CD4-positive, alpha-beta memory T cell (primary cell): ENCODE measurements around the gene SAV1. TPM values are rescaled to one million over a fixed set of nuclear protein-coding genes. Genes with fewer than 3 reads are reported as not detected.

Source experiments
- CTCF ChIA-PET: fragments of 350-600 bp; sonication (Branson Sonifier 250); formaldehyde crosslinking; loops from one replicate; lab custom pipeline; 2021; ENCODE audit warnings: inconsistent platforms; ENCODE audit not compliant: partially characterized antibody; lab: Charles Lee
- POLR2A ChIA-PET: fragments of 350-600 bp; sonication (Branson Sonifier 250); formaldehyde crosslinking; loops from one replicate; lab custom pipeline; 2021; ENCODE audit not compliant: partially characterized antibody; lab: Charles Lee
- DNase-seq, 5 donors: peaks; one replicate each; pipeline versions ENCODE4 v3.0.0 to v3.0.0-alpha.2; 2020 to 2022; ENCODE audit warnings: mixed read lengths in 1 of 5
- H3K27ac ChIP-seq: one replicate; pipeline ENCODE4 v1.7.0; 2013; ENCODE audit warnings: low read depth, low read length
- H3K27me3 ChIP-seq: 2 replicates; pipeline ENCODE4 v1.7.0; 2013; ENCODE audit warnings: mild to moderate bottlenecking, low read length, moderate library complexity; ENCODE audit not compliant: insufficient read depth
- H3K36me3 ChIP-seq: 2 replicates; pipeline ENCODE4 v1.7.0; 2013; ENCODE audit warnings: mild to moderate bottlenecking, low read length, moderate library complexity; ENCODE audit not compliant: insufficient read depth
- H3K4me1 ChIP-seq: 2 replicates; pipeline ENCODE4 v1.7.0; 2013; ENCODE audit warnings: mild to moderate bottlenecking, low read length, moderate library complexity; ENCODE audit not compliant: insufficient read depth
- H3K4me3 ChIP-seq, 2 donors: one replicate each; pipeline ENCODE4 v1.7.0; 2013; ENCODE audit warnings: low read length in 2 of 2, mild to moderate bottlenecking in 1 of 2
- H3K9me3 ChIP-seq, 2 donors: one replicate each; pipeline ENCODE4 v1.7.0; 2013; ENCODE audit warnings: low read length in 2 of 2, control low read depth in 1 of 2; ENCODE audit not compliant: control insufficient read depth in 1 of 2
- H3K27ac Mint-ChIP-seq, 7 donors: one replicate each; pipeline ENCODE4 v1.8.0; 2020 to 2021; ENCODE audit warnings: mixed read lengths in 7 of 7, mild to moderate bottlenecking in 6 of 7, inconsistent platforms in 3 of 7, moderate library complexity in 3 of 7
- H3K27me3 Mint-ChIP-seq, 2 donors: one replicate each; pipeline ENCODE4 v1.8.0; 2020 to 2021; ENCODE audit warnings: mixed read lengths in 2 of 2
- H3K36me3 Mint-ChIP-seq, 2 donors: one replicate each; pipeline ENCODE4 v1.8.0; 2020 to 2021; ENCODE audit warnings: mixed read lengths in 2 of 2, inconsistent platforms in 1 of 2, mild to moderate bottlenecking in 1 of 2
- H3K4me1 Mint-ChIP-seq, 4 donors: one replicate each; pipeline ENCODE4 v1.8.0; 2020 to 2021; ENCODE audit warnings: mixed read lengths in 4 of 4, mild to moderate bottlenecking in 1 of 4
- H3K4me3 Mint-ChIP-seq, 8 donors: one replicate each; pipeline ENCODE4 v1.8.0; 2020 to 2021; ENCODE audit warnings: mixed read lengths in 8 of 8, mild to moderate bottlenecking in 7 of 8, moderate library complexity in 6 of 8, inconsistent platforms in 3 of 8
- H3K9me3 Mint-ChIP-seq, 8 donors: one replicate each; pipeline ENCODE4 v1.8.0; 2020 to 2021; ENCODE audit warnings: mixed read lengths in 8 of 8, mild to moderate bottlenecking in 5 of 8, inconsistent platforms in 3 of 8, moderate library complexity in 1 of 8
- intact Hi-C: fragments of 100-400 bp; cut with micrococcal nuclease; formaldehyde crosslinking; loops from one replicate; pipeline ENCODE4 v1.15.1; 2023
- polyA plus RNA-seq, 2 donors: library from polyadenylated mRNA; unstranded; fragments of 300-500 nt; fragmentation: Illumina TruSeq; gene quantifications; one replicate each; pipeline ENCODE4 v1.2.3, GENCODE V29; 2021
- total RNA-seq, 2 experiments: library from RNA; stranded (reverse); gene quantifications; one replicate each; pipeline ENCODE4 v1.2.3, GENCODE V29; 2021

The SAV1 gene
- total and polyA plus RNA-seq, 4 experiments from 2014 or later, result 13.3 to 14.5 (median 14.0) TPM

- peaks cover 0 to 2% (median 0%) of the 10 kb centered on the region in 8 donors for H3K9me3 Mint-ChIP-seq
- Histone ChIP-seq H3K4me1 (no peaks in the 10 kb centered on the region), H3K4me3 (no peak overlapping the region), H3K27me3 (no peaks in the 10 kb centered on the region), H3K9me3 (no peaks in the 10 kb centered on the region), H3K27ac (no peak overlapping the region), H3K36me3 (no peaks in the 10 kb centered on the region)
- CTCF ChIA-PET, result interaction anchor here (1.1 to 2.5 kb wide), 2 partner anchors 161 to 245 kb away, joined by 4 to 8 read pairs; no protein-coding TSS in a partner anchor
- intact Hi-C loops, result no loop called here
- no peak overlapping the region for H3K4me3 Mint-ChIP-seq
- no peak overlapping the region for H3K27ac Mint-ChIP-seq
- H3K27me3 Mint-ChIP-seq, result peaks cover 0 to 5% of the 10 kb centered on the region in 2 donors
- no peaks in the 10 kb centered on the region for H3K4me1 Mint-ChIP-seq
- peaks cover 0 to 6% of the 10 kb centered on the region in 2 donors for H3K36me3 Mint-ChIP-seq
- POLR2A ChIA-PET, result no interaction called here
- DNase-seq, result no peak
These were observed 53.0 kb downstream of the SAV1 start for GRCh38 chr14:50615056-50615455.

- intact Hi-C loops, result no loop called here
- CTCF ChIA-PET, result interaction anchor here (1.0 kb wide), 1 partner anchor 12 kb away, joined by 3 read pairs; no protein-coding TSS in a partner anchor
These were observed 55.3 kb downstream of the SAV1 start for GRCh38 chr14:50612806-50613205.

DNA sequence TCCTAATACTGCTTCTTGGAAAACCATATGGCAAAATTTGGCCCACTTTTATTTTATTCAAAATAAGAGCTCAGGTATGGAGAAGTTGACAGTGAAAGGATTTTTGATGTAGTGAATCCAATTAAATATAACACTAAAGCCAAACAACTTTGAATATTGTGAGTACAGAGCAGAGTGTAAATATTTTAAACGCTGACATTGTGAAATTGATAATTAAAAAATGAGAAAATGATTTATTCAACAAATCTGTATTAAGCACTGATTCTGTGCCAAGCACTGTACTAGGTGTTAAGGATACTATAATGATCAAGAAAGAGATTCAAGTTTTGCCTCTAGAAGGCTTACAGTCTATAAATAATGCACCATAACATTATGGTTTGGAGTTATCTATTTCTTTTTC is 57.6 kb downstream of the SAV1 start:
- CTCF ChIA-PET, result interaction anchor here (0.7 kb wide), 1 partner anchor 9 kb away, joined by 3 read pairs; no protein-coding TSS in a partner anchor

More at GRCh38 chr14:50612806-50613205, 55.3 kb downstream of the SAV1 start:
- H3K9me3 Mint-ChIP-seq, result peaks cover 0 to 2% (median 0%) of the 10 kb centered on the region in 8 donors
- Histone ChIP-seq H3K9me3 (no peaks in the 10 kb centered on the region), H3K36me3 (no peaks in the 10 kb centered on the region), H3K4me1 (no peaks in the 10 kb centered on the region), H3K4me3 (no peak overlapping the region), H3K27me3 (no peaks in the 10 kb centered on the region), H3K27ac (no peak overlapping the region)
- peaks cover 0 to 5% of the 10 kb centered on the region in 2 donors for H3K27me3 Mint-ChIP-seq
- H3K4me3 Mint-ChIP-seq, result no peak overlapping the region
- DNase-seq, result no peak
- POLR2A ChIA-PET, result no interaction called here
- H3K4me1 Mint-ChIP-seq, result no peaks in the 10 kb centered on the region
- H3K36me3 Mint-ChIP-seq, result peaks cover 0 to 6% of the 10 kb centered on the region in 2 donors
- H3K27ac Mint-ChIP-seq, result no peak overlapping the region

DNA sequence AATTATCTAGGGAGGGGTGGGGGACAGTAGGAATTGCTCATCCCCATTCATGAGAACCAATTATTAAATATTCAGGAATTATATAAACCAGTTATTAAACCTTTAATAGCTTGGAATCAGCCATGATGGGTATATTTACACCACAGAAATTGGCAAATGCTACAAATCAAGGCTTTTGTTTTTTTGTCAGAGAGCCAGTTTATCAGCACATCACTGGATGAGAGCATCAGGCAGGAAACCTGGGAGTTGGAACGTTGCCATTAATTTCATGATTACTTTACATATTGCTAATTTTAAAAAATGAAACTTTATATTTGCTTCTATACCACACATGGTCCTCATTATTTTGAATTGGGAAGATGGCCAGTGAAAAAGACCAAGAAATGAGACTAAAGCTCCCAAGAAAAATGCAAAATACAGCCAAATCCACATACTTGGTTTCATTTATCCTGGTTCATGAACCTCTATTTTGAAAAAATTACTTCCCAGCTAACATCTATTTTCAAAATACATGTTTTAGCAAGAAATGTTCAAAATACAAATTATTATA is 59.7 kb downstream of the SAV1 start:
- CTCF ChIA-PET, result interaction anchor here (1.5 kb wide), 1 partner anchor 252 kb away, joined by 4 read pairs; no protein-coding TSS in a partner anchor
- H3K27me3 ChIP-seq, result no peaks in the 10 kb centered on the region
- no peaks in the 10 kb centered on the region for H3K4me1 Mint-ChIP-seq
- no peaks in the 10 kb centered on the region for H3K36me3 Mint-ChIP-seq
- H3K36me3 ChIP-seq, result no peaks in the 10 kb centered on the region
- no peaks in the 10 kb centered on the region for H3K4me1 ChIP-seq
- no peak overlapping the region for H3K27ac ChIP-seq
- H3K4me3 ChIP-seq, result no peak overlapping the region
- no peaks in the 10 kb centered on the region for H3K9me3 ChIP-seq
- no peaks in the 10 kb centered on the region for H3K9me3 Mint-ChIP-seq
- H3K27ac Mint-ChIP-seq, result no peak overlapping the region
- no peak overlapping the region for H3K4me3 Mint-ChIP-seq
- intact Hi-C loops, result no loop called here
- H3K27me3 Mint-ChIP-seq, result peaks cover 0 to 5% of the 10 kb centered on the region in 2 donors
- POLR2A ChIA-PET, result no interaction called here
- DNase-seq, result no peak

More for the DNA sequence above, 57.6 kb downstream of the SAV1 start:
- DNase-seq, result no peak
- H3K27ac Mint-ChIP-seq, result no peak overlapping the region
- Histone ChIP-seq H3K4me3 (no peak overlapping the region), H3K4me1 (no peaks in the 10 kb centered on the region), H3K9me3 (no peaks in the 10 kb centered on the region), H3K27me3 (no peaks in the 10 kb centered on the region), H3K36me3 (no peaks in the 10 kb centered on the region), H3K27ac (no peak overlapping the region)
- H3K4me1 Mint-ChIP-seq, result no peaks in the 10 kb centered on the region
- H3K4me3 Mint-ChIP-seq, result no peak overlapping the region
- H3K36me3 Mint-ChIP-seq, result no peaks in the 10 kb centered on the region
- H3K9me3 Mint-ChIP-seq, result no peaks in the 10 kb centered on the region
- H3K27me3 Mint-ChIP-seq, result peaks cover 0 to 5% of the 10 kb centered on the region in 2 donors
- POLR2A ChIA-PET, result no interaction called here
- intact Hi-C loops, result no loop called here

GRCh38 chr14:50607761-50608160 is 60.3 kb downstream of the SAV1 start:
- Mint-ChIP-seq H3K4me3 (no peak overlapping the region), H3K27ac (no peak overlapping the region), H3K27me3 (peaks cover 0 to 5% of the 10 kb centered on the region in 2 donors), H3K9me3 (no peaks in the 10 kb centered on the region), H3K4me1 (no peaks in the 10 kb centered on the region), H3K36me3 (no peaks in the 10 kb centered on the region)
- H3K36me3 ChIP-seq, result no peaks in the 10 kb centered on the region
- intact Hi-C loops, result no loop called here
- no peaks in the 10 kb centered on the region for H3K4me1 ChIP-seq
- no peak for DNase-seq
- no peaks in the 10 kb centered on the region for H3K9me3 ChIP-seq
- H3K4me3 ChIP-seq, result no peak overlapping the region
- H3K27ac ChIP-seq, result no peak overlapping the region
- ChIA-PET POLR2A (no interaction called here), CTCF (interaction anchor here (1.5 kb wide), 1 partner anchor 253 kb away, joined by 4 read pairs; no protein-coding TSS in a partner anchor)
- H3K27me3 ChIP-seq, result no peaks in the 10 kb centered on the region

DNA sequence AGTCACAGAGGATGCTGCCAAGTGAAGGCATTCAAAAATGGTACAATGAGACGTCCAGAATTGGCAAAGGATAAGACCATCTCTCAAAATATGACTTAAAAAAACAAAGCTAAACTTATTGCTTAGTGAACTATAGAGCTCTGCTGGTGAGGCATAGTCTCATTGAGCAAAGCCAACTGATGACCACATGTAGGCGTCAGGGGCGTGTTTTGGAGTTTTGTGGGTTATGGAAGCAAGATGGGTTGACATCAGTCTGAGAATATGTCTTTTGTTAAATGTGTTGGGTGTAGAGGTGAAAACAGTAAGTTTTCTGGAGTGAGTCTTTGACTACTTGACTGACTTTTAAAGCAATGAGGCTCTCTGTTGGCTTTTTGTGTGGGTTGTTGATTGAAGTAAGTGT is 60.9 kb downstream of the SAV1 start:
- Histone ChIP-seq H3K27me3 (no peaks in the 10 kb centered on the region), H3K9me3 (no peaks in the 10 kb centered on the region), H3K4me1 (no peaks in the 10 kb centered on the region), H3K27ac (no peak overlapping the region), H3K36me3 (no peaks in the 10 kb centered on the region), H3K4me3 (no peak overlapping the region)
- CTCF ChIA-PET, result interaction anchor here (0.8 to 1.5 kb wide), 2 partner anchors 10 to 253 kb away, joined by 3 to 4 read pairs; no protein-coding TSS in a partner anchor
- POLR2A ChIA-PET, result no interaction called here
- H3K4me3 Mint-ChIP-seq, result no peak overlapping the region
- no peak overlapping the region for H3K27ac Mint-ChIP-seq
- H3K4me1 Mint-ChIP-seq, result no peaks in the 10 kb centered on the region
- H3K9me3 Mint-ChIP-seq, result no peaks in the 10 kb centered on the region
- no peak for DNase-seq
- intact Hi-C loops, result no loop called here
- peaks cover 0 to 5% of the 10 kb centered on the region in 2 donors for H3K27me3 Mint-ChIP-seq
- no peaks in the 10 kb centered on the region for H3K36me3 Mint-ChIP-seq

GRCh38 chr14:50606468-50606867 is 61.6 kb downstream of the SAV1 start:
- Histone ChIP-seq H3K9me3 (no peaks in the 10 kb centered on the region), H3K36me3 (no peaks in the 10 kb centered on the region), H3K4me3 (no peak overlapping the region), H3K27me3 (no peaks in the 10 kb centered on the region), H3K27ac (no peak overlapping the region), H3K4me1 (no peaks in the 10 kb centered on the region)
- Mint-ChIP-seq H3K9me3 (no peaks in the 10 kb centered on the region), H3K27ac (no peak overlapping the region), H3K27me3 (peaks cover 0 to 4% of the 10 kb centered on the region in 2 donors), H3K4me1 (no peaks in the 10 kb centered on the region), H3K4me3 (no peak overlapping the region), H3K36me3 (no peaks in the 10 kb centered on the region)
- ChIA-PET CTCF (interaction anchor here (0.8 to 1.2 kb wide), 2 partner anchors 9 to 12 kb away, joined by 3 read pairs; no protein-coding TSS in a partner anchor), POLR2A (no interaction called here)
- intact Hi-C loops, result no loop called here
- DNase-seq, result no peak
